Measurements from ENCODE around the gene AP2A1.

DNA sequence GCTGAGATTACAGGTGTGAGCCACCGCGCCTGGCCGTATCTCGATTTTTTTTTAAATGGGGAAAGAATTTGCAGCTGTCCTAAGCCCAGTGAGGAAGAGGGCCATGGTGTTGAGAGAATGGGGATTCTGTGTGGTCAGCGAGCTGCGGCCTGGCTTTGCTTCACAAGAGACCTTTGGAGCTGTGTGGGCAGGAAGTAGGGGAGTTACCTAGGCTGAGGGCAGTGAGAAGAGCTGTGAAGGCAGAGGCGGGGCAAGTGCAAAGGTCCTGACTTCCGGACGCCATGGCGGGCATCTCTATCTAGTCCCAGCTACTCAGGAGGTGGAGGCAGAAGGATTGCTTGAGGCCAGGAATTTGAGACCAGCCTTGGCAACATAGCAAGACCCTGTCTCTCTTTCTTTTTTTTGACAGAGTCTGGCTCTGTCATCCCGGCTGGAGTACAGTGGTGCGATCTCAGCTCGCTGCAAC, 4.9 kb downstream of the AP2A1 start:
- TF ChIP-seq, protein P1, sequence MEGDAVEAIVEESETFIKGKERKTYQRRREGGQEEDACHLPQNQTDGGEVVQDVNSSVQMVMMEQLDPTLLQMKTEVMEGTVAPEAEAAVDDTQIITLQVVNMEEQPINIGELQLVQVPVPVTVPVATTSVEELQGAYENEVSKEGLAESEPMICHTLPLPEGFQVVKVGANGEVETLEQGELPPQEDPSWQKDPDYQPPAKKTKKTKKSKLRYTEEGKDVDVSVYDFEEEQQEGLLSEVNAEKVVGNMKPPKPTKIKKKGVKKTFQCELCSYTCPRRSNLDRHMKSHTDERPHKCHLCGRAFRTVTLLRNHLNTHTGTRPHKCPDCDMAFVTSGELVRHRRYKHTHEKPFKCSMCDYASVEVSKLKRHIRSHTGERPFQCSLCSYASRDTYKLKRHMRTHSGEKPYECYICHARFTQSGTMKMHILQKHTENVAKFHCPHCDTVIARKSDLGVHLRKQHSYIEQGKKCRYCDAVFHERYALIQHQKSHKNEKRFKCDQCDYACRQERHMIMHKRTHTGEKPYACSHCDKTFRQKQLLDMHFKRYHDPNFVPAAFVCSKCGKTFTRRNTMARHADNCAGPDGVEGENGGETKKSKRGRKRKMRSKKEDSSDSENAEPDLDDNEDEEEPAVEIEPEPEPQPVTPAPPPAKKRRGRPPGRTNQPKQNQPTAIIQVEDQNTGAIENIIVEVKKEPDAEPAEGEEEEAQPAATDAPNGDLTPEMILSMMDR (IDR thresholded peaks at IDR 0.05; ENCODE audit: extremely low read depth in 1 of 2, insufficient read depth in 1 of 2, low read depth in 1 of 2, low read length in 2 of 2) = no peak
- TF ChIP-seq EZH2 (IDR thresholded peaks at IDR 0.05; ENCODE audit: borderline replicate concordance, low read depth, low read length, severe bottlenecking) = no peak
